Middle frontal gyrus (tissue), 1 donor: ENCODE results near the gene ZDHHC12.

Source experiments
- DNase-seq: peaks from one replicate; pipeline ENCODE4 v3.0.0-alpha.2; 2015; ENCODE audit warnings: low spot score; ENCODE audit errors: extremely low spot score

Gene ZDHHC12

GRCh38 chr9:128723866-128724743, at the start of gene ZDHHC12:
TSS of gene ZDHHC12 (minus strand) at chr9:128724127. CDS start at chr9:128724093, 34 bp downstream.
- peak; percentile 77 for DNase-seq

GRCh38 chr9:128773049-128773448, 49.1 kb upstream of the ZDHHC12 start:
- DNase-seq = no peak

GRCh38 chr9:128771745-128772519, 48.0 kb upstream of the ZDHHC12 start, which contains the start of gene ZER1:
TSS of gene ZER1 (minus strand) at chr9:128771927. CDS start at chr9:128755565, 16,362 bp downstream.
- DNase-seq = peak; percentile 80

GRCh38 chr9:128771094-128771721, 47.3 kb upstream of the ZDHHC12 start:
- DNase-seq = no peak

- DNase-seq = no peak
Observed at GRCh38 chr9:128770286-128771030, 46.5 kb upstream of the ZDHHC12 start.

GRCh38 chr9:128768606-128769005, 44.7 kb upstream of the ZDHHC12 start:
- no peak for DNase-seq

- no peak for DNase-seq
Observed at GRCh38 chr9:128765499-128765898, 41.6 kb upstream of the ZDHHC12 start.

GRCh38 chr9:128764361-128764760, 40.4 kb upstream of the ZDHHC12 start:
- DNase-seq = no peak

GRCh38 chr9:128762671-128763449, 38.9 kb upstream of the ZDHHC12 start:
- DNase-seq = no peak

GRCh38 chr9:128757602-128758001, 33.7 kb upstream of the ZDHHC12 start:
- no peak for DNase-seq

- no peak for DNase-seq
Observed at GRCh38 chr9:128753627-128754026, 29.7 kb upstream of the ZDHHC12 start.

- DNase-seq = no peak
Observed at GRCh38 chr9:128750926-128751595, 27.1 kb upstream of the ZDHHC12 start.

- DNase-seq = no peak
Observed at GRCh38 chr9:128747241-128747640, 23.3 kb upstream of the ZDHHC12 start.

GRCh38 chr9:128743421-128743820, 19.5 kb upstream of the ZDHHC12 start:
- DNase-seq = no peak

- no peak for DNase-seq
Observed at GRCh38 chr9:128742401-128742800, 18.5 kb upstream of the ZDHHC12 start.

- no peak for DNase-seq
Observed at GRCh38 chr9:128735373-128735772, 11.4 kb upstream of the ZDHHC12 start.

GRCh38 chr9:128733256-128733655, 9.3 kb upstream of the ZDHHC12 start:
- DNase-seq = no peak

GRCh38 chr9:128732576-128732975, 8.6 kb upstream of the ZDHHC12 start:
- no peak for DNase-seq

- no peak for DNase-seq
Observed at GRCh38 chr9:128731691-128732090, 7.8 kb upstream of the ZDHHC12 start.

GRCh38 chr9:128731093-128731492, 7.2 kb upstream of the ZDHHC12 start:
- no peak for DNase-seq
